Liver (tissue), 9 donors: Measurements from ENCODE around the gene VENTX. TPM values are rescaled to one million over a fixed set of nuclear protein-coding genes. Genes with fewer than 3 reads are reported as not detected.

Source experiments
- DNase-seq: peaks from one replicate; pipeline ENCODE4 v3.0.0-alpha.2; 2017; ENCODE audit warnings: low spot score
- H3K27ac ChIP-seq, 2 donors: one replicate each; pipeline ENCODE4 v1.7.0; 2013; ENCODE audit warnings: inconsistent platforms in 2 of 2, low read length in 2 of 2, control low read depth in 1 of 2, low read depth in 1 of 2, mild to moderate bottlenecking in 1 of 2
- H3K27me3 ChIP-seq, 4 donors: one replicate each; pipeline versions ENCODE4 v1.6.1 to v1.7.0; 2013; ENCODE audit warnings: low read length in 3 of 4, inconsistent platforms in 1 of 4, mild to moderate bottlenecking in 1 of 4, moderate library complexity in 1 of 4; ENCODE audit not compliant: control insufficient read depth in 4 of 4, insufficient read depth in 4 of 4
- H3K36me3 ChIP-seq, 4 donors: one replicate each; pipeline versions ENCODE4 v1.6.1 to v1.7.0; 2013; ENCODE audit warnings: low read length in 3 of 4, mild to moderate bottlenecking in 3 of 4, low read depth in 1 of 4, moderate library complexity in 1 of 4; ENCODE audit not compliant: control insufficient read depth in 4 of 4, insufficient read depth in 3 of 4
- H3K4me1 ChIP-seq, 4 donors: one replicate each; pipeline versions ENCODE4 v1.6.1 to v1.7.0; 2013; ENCODE audit warnings: low read length in 3 of 4, mild to moderate bottlenecking in 3 of 4, moderate library complexity in 1 of 4; ENCODE audit not compliant: control insufficient read depth in 4 of 4, insufficient read depth in 4 of 4
- H3K4me3 ChIP-seq, 3 donors: one replicate each; pipeline versions ENCODE4 v1.6.1 to v1.7.0; 2013; ENCODE audit warnings: low read length in 3 of 3, control low read depth in 1 of 3, low read depth in 1 of 3, mild to moderate bottlenecking in 1 of 3
- H3K9ac ChIP-seq, 2 donors: one replicate each; pipeline ENCODE4 v1.7.0; 2013; ENCODE audit warnings: low read length in 2 of 2, mild to moderate bottlenecking in 2 of 2, moderate library complexity in 2 of 2, control low read depth in 1 of 2, low read depth in 1 of 2
- H3K9me3 ChIP-seq, 4 donors: one replicate each; pipeline versions ENCODE4 v1.6.1 to v1.7.0; 2013; ENCODE audit warnings: low read length in 3 of 4; ENCODE audit not compliant: control insufficient read depth in 4 of 4
- CTCF ChIP-seq: fragments of 150-350 bp; IDR thresholded peaks from 2 replicates; pipeline ENCODE4 v1.5.1; 2017; ENCODE audit warnings: improper control_type of control experiment, low read depth, low read length; ENCODE audit not compliant: missing input control
- EGR1 ChIP-seq, 2 donors: IDR thresholded peaks; 2 replicates each; pipeline ENCODE4 v1.6.1; 2016 to 2018; ENCODE audit warnings: antibody characterized with exemption in 2 of 2, low read depth in 2 of 2
- FOXA2 ChIP-seq: IDR thresholded peaks from 2 replicates; pipeline ENCODE4 v1.6.1; 2016; ENCODE audit warnings: antibody characterized with exemption
- GABPA ChIP-seq, 2 donors: IDR thresholded peaks in 1 of 2; conservative IDR thresholded peaks in 1 of 2; 2 replicates each; pipeline ENCODE4 v1.6.1; 2016; ENCODE audit warnings: antibody characterized with exemption in 2 of 2, mild to moderate bottlenecking in 1 of 2, moderate library complexity in 1 of 2
- JUND ChIP-seq, 2 donors: IDR thresholded peaks; 2 replicates each; pipeline ENCODE4 v1.6.1; 2016; ENCODE audit warnings: antibody characterized with exemption in 2 of 2
- MAX ChIP-seq: IDR thresholded peaks from 2 replicates; pipeline ENCODE4 v1.6.1; 2016; ENCODE audit warnings: antibody characterized with exemption
- NR2F2 ChIP-seq: IDR thresholded peaks from 2 replicates; pipeline ENCODE4 v1.6.1; 2016; ENCODE audit warnings: antibody characterized with exemption
- RAD21 ChIP-seq, 2 donors: IDR thresholded peaks; 2 replicates each; pipeline ENCODE4 v1.6.1; 2016; ENCODE audit warnings: antibody characterized with exemption in 2 of 2, mild to moderate bottlenecking in 2 of 2
- REST ChIP-seq: IDR thresholded peaks from 2 replicates; pipeline ENCODE4 v1.6.1; 2016; ENCODE audit warnings: antibody characterized with exemption, mild to moderate bottlenecking
- RXRA ChIP-seq, 2 donors: IDR thresholded peaks; 2 replicates each; pipeline ENCODE4 v1.6.1; 2017 to 2018; ENCODE audit warnings: antibody characterized with exemption in 2 of 2, mild to moderate bottlenecking in 1 of 2
- SP1 ChIP-seq: IDR thresholded peaks from 2 replicates; pipeline ENCODE4 v1.6.1; 2018; ENCODE audit warnings: antibody characterized with exemption, mild to moderate bottlenecking
- TAF1 ChIP-seq: conservative IDR thresholded peaks from 2 replicates; pipeline ENCODE4 v1.6.1; 2016; ENCODE audit warnings: antibody characterized with exemption, mild to moderate bottlenecking
- YY1 ChIP-seq: IDR thresholded peaks from 2 replicates; pipeline ENCODE4 v1.6.1; 2016; ENCODE audit warnings: antibody characterized with exemption, mild to moderate bottlenecking
- ZBTB33 ChIP-seq: IDR thresholded peaks from 2 replicates; pipeline ENCODE4 v1.6.1; 2016; ENCODE audit warnings: antibody characterized with exemption
- WGBS: extraction: QIAGEN DNeasy Blood & Tissue Kit; methylation state at CpG from one replicate; pipeline ENCODE4 v1.1.7; 2013; 5-methylcytosine and 5-hydroxymethylcytosine counted together
- polyA plus RNA-seq, 2 donors: library from polyadenylated mRNA; stranded (reverse) in 1 of 2; unstranded in 1 of 2; fragments of 200-250 nt in 1 of 2; fragments of >200 nt in 1 of 2; fragmentation: Nextera tagmentation in 1 of 2; extraction: Ambion mirVana in 1 of 2; gene quantifications; one replicate each; pipeline versions ENCODE4 v1.2.1 to v1.2.3, GENCODE V29; 2013 to 2015
- total RNA-seq, 2 donors: library from RNA; depleted of rRNA; stranded (reverse); fragments of >200 nt; gene quantifications; one replicate each; pipeline ENCODE4 v1.2.3, GENCODE V29; 2014
- donor health status: healthy.
- donor health status: healthy.
- donor health status: healthy.
- donor health status: healthy.
- donor health status: healthy.

The VENTX gene
- total and polyA plus RNA-seq, 4 donors = 0.05 to 0.25 (median 0.09) TPM

GRCh38 chr10:133272301-133272963, 34.8 kb downstream of the VENTX start:
- Histone ChIP-seq H3K27ac (no peak overlapping the region), H3K9ac (no peak overlapping the region), H3K9me3 (no peaks in the 10 kb centered on the region), H3K4me1 (peaks cover 2 to 7% (median 4%) of the 10 kb centered on the region in 4 donors), H3K4me3 (no peak overlapping the region), H3K27me3 (no peaks in the 10 kb centered on the region), H3K36me3 (peaks cover 7 to 25% (median 9%) of the 10 kb centered on the region in 4 donors)
- WGBS = 88% methylated on average over 29 of the region's 29 CpGs
- TF ChIP-seq FOXA2 = no peak
- no peak for TF ChIP-seq RAD21 (IDR thresholded peaks at IDR 0.05)
- no peak for TF ChIP-seq RXRA (IDR thresholded peaks at IDR 0.05)
- no peak for TF ChIP-seq NR2F2
- TF ChIP-seq GABPA (IDR thresholded peaks at IDR 0.05 in 1 of 2, conservative IDR thresholded peaks at IDR 0.05 in 1 of 2) = no peak
- DNase-seq = no peak

- 94% methylated on average over 25 of the region's 25 CpGs for WGBS
- peaks cover 8 to 10% (median 8%) of the 10 kb centered on the region in 4 donors for H3K4me1 ChIP-seq
- no peaks in the 10 kb centered on the region for H3K27me3 ChIP-seq
- TF ChIP-seq JUND (IDR thresholded peaks at IDR 0.05) = no peak
- TF ChIP-seq YY1 = no peak
- TF ChIP-seq SP1 = no peak
- no peak for TF ChIP-seq REST
- TF ChIP-seq GABPA (IDR thresholded peaks at IDR 0.05 in 1 of 2, conservative IDR thresholded peaks at IDR 0.05 in 1 of 2) = no peak
- TF ChIP-seq RAD21 (IDR thresholded peaks at IDR 0.05) = no peak
- no peak for TF ChIP-seq MAX
- TF ChIP-seq RXRA (IDR thresholded peaks at IDR 0.05) = no peak
- TF ChIP-seq EGR1 (IDR thresholded peaks at IDR 0.05; ENCODE audit: low read depth in 2 of 2) = no peak
- no peak for TF ChIP-seq TAF1
- TF ChIP-seq FOXA2 = no peak
- DNase-seq = no peak
- H3K36me3 ChIP-seq = peaks cover 7 to 25% (median 7%) of the 10 kb centered on the region in 4 donors
- no peak overlapping the region for H3K9ac ChIP-seq
- no peak overlapping the region for H3K27ac ChIP-seq
- H3K4me3 ChIP-seq = no peak overlapping the region
- no peaks in the 10 kb centered on the region for H3K9me3 ChIP-seq
Measured at GRCh38 chr10:133272964-133273420, 35.3 kb downstream of the VENTX start.

GRCh38 chr10:133273534-133274143, 36.0 kb downstream of the VENTX start:
- H3K9ac ChIP-seq = no peak overlapping the region
- H3K4me1 ChIP-seq = peaks cover 10 to 17% (median 14%) of the 10 kb centered on the region in 4 donors
- H3K27me3 ChIP-seq = no peaks in the 10 kb centered on the region
- no peak for DNase-seq
- WGBS = 86% methylated on average over 28 of the region's 28 CpGs
- no peak for TF ChIP-seq ZBTB33
- TF ChIP-seq CTCF = no peak
- no peak overlapping the region for H3K27ac ChIP-seq
- H3K9me3 ChIP-seq = no peaks in the 10 kb centered on the region
- H3K36me3 ChIP-seq = peaks cover 5 to 23% (median 7%) of the 10 kb centered on the region in 4 donors
- H3K4me3 ChIP-seq = no peak overlapping the region
